NCI-H69 (cell line): ENCODE data around the gene GRM1.

Source experiments
- DNase-seq: peaks from one replicate; lab custom pipeline; 2025; lab: John Stamatoyannopoulos, UW

The GRM1 gene

GRCh38 chr6:146331013-146331412 lies 302.2 kb downstream of the GRM1 start:
- no peak for DNase-seq

- no peak for DNase-seq
Measured at GRCh38 chr6:146335336-146335735, 306.5 kb downstream of the GRM1 start.

- DNase-seq = no peak
Measured at GRCh38 chr6:146336191-146336590, 307.3 kb downstream of the GRM1 start.

- DNase-seq = no peak
Measured at GRCh38 chr6:146337376-146337775, 308.5 kb downstream of the GRM1 start.

- no peak for DNase-seq
Measured at GRCh38 chr6:146339716-146340115, 310.9 kb downstream of the GRM1 start.

GRCh38 chr6:146341493-146342230 lies 312.8 kb downstream of the GRM1 start:
- DNase-seq = no peak

- no peak for DNase-seq
Measured at GRCh38 chr6:146345598-146345997, 316.7 kb downstream of the GRM1 start.

- DNase-seq = no peak
Measured at GRCh38 chr6:146347090-146347489, 318.2 kb downstream of the GRM1 start.

- no peak for DNase-seq
Measured at GRCh38 chr6:146347690-146348089, 318.8 kb downstream of the GRM1 start.

- no peak for DNase-seq
Measured at GRCh38 chr6:146351018-146351417, 322.2 kb downstream of the GRM1 start.

GRCh38 chr6:146352163-146352562 lies 323.3 kb downstream of the GRM1 start:
- no peak for DNase-seq

- no peak for DNase-seq
Measured at GRCh38 chr6:146354451-146354850, 325.6 kb downstream of the GRM1 start.

GRCh38 chr6:146355521-146356100 lies 326.7 kb downstream of the GRM1 start:
- no peak for DNase-seq

- no peak for DNase-seq
Measured at GRCh38 chr6:146357578-146358430, 328.9 kb downstream of the GRM1 start.

GRCh38 chr6:146358431-146359046 lies 329.7 kb downstream of the GRM1 start:
- DNase-seq = no peak

GRCh38 chr6:146359131-146359530 lies 330.3 kb downstream of the GRM1 start:
- no peak for DNase-seq

- no peak for DNase-seq
Measured at GRCh38 chr6:146361128-146361924, 332.5 kb downstream of the GRM1 start.

- no peak for DNase-seq
Measured at GRCh38 chr6:146363838-146364607, 335.2 kb downstream of the GRM1 start.

- no peak for DNase-seq
Measured at GRCh38 chr6:146364816-146365594, 336.1 kb downstream of the GRM1 start.

GRCh38 chr6:146367061-146367460 lies 338.2 kb downstream of the GRM1 start:
- DNase-seq = no peak
